T-helper 2 cell treated with Interferon-gamma antibody and Interleukin-4, amounts not matched to agents 100 ng/mL and 5 ng/mL, for 36 hours (primary cell): ENCODE results near the gene MCTP2. TPM values are rescaled to one million over a fixed set of nuclear protein-coding genes. Genes with fewer than 3 reads are reported as not detected.

Source experiments
- intact Hi-C: fragments of 100-400 bp; cut with micrococcal nuclease; formaldehyde crosslinking; loops from one replicate; pipeline ENCODE4 v1.15.1; 2023
- total RNA-seq: library from RNA; stranded (reverse); gene quantifications from 2 replicates; pipeline ENCODE4 v1.2.3, GENCODE V29; 2022

The MCTP2 gene
- total RNA-seq, 1 donor from 2014 or later, result 47.9 TPM

GRCh38 chr15:94259863-94260262 lies 28.5 kb downstream of the MCTP2 start:
- intact Hi-C loops, result no loop called here

- intact Hi-C loops, result no loop called here
Measured at GRCh38 chr15:94262201-94262600, 30.8 kb downstream of the MCTP2 start.

- intact Hi-C loops, result no loop called here
Measured at GRCh38 chr15:94263341-94264273, 32.2 kb downstream of the MCTP2 start.

- intact Hi-C loops, result no loop called here
Measured at GRCh38 chr15:94265009-94265408, 33.6 kb downstream of the MCTP2 start.

GRCh38 chr15:94265982-94266381 lies 34.6 kb downstream of the MCTP2 start:
- intact Hi-C loops, result no loop called here

- intact Hi-C loops, result no loop called here
Measured at GRCh38 chr15:94266789-94267188, 35.4 kb downstream of the MCTP2 start.

GRCh38 chr15:94269954-94270353 lies 38.6 kb downstream of the MCTP2 start:
- intact Hi-C loops, result loop anchor here (5.0 kb wide), 1 partner anchor 63 kb away; no protein-coding TSS in a partner anchor

DNA sequence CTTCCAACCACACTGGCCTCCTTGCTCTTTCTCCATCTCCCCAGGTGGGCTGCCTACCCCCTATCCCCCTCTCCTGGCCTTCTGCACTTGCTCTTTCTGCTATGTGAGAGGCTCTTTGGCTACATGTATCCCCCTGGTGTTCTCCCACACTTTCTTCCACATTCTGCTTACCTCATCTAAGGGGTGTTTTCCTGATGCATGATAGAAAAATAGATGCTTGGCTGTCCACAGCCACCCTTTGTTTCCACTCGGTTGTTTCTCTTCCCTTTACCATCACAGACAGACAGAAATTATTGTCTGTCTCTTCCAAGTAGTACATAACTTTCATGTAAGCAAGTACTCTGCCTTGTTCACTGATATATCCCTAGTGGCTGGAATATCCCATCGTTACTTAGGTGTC lies 39.2 kb downstream of the MCTP2 start:
- intact Hi-C loops, result loop anchor here (5.0 kb wide), 1 partner anchor 63 kb away; no protein-coding TSS in a partner anchor

- intact Hi-C loops, result loop anchor here (1.0 to 5.0 kb wide), 3 partner anchors 32 to 65 kb away; partner anchors contain the start of gene MCTP2
Measured at GRCh38 chr15:94272251-94272898, 41.0 kb downstream of the MCTP2 start.

DNA sequence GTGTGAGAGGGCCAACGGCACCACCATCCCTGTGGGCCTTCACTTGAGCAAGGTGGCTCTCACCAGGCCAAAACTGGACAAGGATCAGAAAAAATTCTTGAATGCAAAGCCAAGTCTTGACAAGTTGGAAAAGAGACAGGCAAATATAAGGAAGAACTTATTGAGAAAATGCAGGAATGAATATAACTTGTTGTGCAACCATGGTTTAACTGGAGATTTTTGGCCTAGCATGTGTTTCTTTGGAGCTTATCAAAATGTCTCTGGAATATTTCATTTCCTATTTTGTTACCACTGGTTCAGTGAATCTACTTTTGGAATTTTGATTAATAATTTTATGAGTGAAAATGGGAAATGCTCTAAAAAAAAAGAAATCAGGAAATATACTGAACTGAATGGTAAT lies 42.5 kb downstream of the MCTP2 start:
- intact Hi-C loops, result loop anchor here (1.0 to 5.0 kb wide), 3 partner anchors 12 to 67 kb away; no protein-coding TSS in a partner anchor

DNA sequence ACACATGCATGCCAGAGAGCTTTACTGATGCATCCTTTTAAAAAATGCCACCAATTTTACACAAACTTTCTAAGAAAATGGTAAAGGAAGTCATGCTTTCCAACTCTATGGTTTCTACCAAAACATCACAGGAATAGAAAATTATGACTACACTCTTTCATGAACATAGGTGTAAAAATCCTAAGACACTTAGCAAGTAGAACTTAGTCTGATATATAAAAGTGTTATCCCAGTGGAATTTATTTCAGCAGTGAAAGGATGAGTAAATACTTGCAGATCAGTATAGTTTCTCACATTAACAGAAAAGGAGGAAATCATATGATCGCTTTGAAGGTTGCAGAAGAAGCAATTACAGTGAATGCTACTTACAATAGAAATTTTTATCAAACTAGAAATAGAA lies 43.4 kb downstream of the MCTP2 start:
- intact Hi-C loops, result loop anchor here (5.0 kb wide), 1 partner anchor 67 kb away; no protein-coding TSS in a partner anchor

- intact Hi-C loops, result no loop called here
Measured at GRCh38 chr15:94277485-94277884, 46.1 kb downstream of the MCTP2 start.

GRCh38 chr15:94279736-94280135 lies 48.4 kb downstream of the MCTP2 start:
- intact Hi-C loops, result no loop called here

GRCh38 chr15:94280301-94280700 lies 48.9 kb downstream of the MCTP2 start:
- intact Hi-C loops, result no loop called here

DNA sequence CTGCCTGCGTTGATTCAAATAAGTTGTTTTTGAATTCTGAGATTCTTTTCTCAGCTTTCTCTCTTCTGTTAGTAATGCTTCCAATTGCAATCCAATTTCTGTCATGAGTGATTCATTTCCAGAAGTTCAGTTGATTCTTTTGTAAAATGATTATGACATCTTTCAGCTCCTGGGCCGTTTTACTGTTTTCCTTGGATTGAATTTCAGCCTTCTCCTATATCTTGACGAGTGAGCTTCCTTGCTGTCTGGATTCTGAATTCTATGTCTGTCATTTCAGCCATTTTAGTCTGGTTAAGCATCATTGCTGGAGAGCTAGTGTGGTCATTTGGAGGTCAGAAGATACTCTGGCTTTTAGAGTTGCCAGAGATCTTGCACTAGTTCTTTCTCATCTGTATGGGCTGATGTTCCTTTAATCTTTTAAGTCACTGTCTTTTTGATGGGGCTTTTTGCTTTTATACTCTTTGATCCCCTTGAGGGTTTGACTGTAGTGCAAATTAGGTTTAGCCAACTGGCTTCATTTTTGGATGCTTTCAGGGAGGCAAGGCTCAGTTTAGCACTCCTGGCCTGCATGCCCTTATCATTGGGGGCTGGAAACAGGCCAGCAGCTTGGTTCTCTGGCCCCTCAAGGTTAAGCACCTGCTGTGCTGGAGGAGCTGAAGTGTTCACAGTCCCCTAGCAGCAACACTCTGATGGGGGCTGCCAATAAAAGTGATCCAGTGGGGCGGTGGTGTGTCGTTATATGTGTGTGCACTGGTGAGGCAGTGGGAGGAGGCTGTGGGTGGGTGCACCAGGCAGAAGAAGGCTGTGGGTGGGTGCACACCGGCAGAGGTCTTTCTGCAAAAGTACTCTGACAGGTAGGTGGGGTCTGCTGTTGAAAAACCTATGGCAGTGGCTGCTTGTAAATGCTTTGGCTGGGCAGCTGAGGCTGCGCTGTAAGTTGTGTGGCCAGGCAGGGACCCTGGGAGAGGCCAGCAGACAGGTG lies 51.2 kb downstream of the MCTP2 start:
- intact Hi-C loops, result no loop called here

DNA sequence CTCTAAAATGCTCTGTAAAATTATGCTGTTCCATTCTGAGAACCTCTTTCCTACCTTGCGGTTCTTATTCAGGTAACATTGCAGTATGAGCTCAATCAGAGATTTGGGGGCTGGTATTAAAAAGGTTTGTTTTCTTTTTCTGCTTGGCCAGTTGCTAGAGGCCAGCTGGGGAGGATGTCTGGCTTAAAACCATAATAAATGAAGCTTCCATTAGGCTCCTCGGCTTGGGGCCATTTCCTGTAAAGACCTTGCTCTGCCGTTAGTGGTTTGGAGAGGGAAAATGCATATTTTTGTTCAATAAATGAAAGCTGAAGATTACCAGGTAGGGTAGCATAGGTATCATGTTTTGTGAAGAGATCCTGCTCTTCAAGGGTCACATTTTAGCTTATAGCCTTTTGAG lies 55.2 kb downstream of the MCTP2 start:
- intact Hi-C loops, result loop anchor here (1.0 kb wide), 1 partner anchor 13 kb away; no protein-coding TSS in a partner anchor

DNA sequence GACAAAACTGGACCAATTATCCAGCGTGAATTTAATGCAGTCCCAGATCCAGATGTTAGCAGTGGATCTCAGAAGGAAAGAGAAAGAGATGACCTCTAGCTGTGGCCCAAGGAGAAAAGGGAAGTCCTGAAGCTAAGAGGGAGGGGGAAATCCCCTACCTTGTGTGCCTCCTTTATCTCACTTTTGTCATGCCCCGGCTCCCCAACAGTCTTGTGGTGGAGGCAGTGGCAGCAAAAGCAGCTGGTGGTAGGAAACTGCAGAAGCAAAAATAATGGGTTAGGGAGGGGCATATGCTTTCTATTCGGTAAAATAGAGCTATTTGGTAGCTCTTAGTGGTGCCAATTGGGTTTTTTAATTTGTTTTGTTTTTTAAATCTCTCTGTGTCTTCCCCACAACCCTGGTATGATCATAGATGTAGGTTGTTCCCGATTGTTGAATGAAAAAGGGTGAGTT lies 56.5 kb downstream of the MCTP2 start:
- intact Hi-C loops, result loop anchor here (1.0 kb wide), 3 partner anchors 9 to 57 kb away; partner anchors contain the start of gene MCTP2

GRCh38 chr15:94290730-94291129 lies 59.4 kb downstream of the MCTP2 start:
- intact Hi-C loops, result no loop called here

DNA sequence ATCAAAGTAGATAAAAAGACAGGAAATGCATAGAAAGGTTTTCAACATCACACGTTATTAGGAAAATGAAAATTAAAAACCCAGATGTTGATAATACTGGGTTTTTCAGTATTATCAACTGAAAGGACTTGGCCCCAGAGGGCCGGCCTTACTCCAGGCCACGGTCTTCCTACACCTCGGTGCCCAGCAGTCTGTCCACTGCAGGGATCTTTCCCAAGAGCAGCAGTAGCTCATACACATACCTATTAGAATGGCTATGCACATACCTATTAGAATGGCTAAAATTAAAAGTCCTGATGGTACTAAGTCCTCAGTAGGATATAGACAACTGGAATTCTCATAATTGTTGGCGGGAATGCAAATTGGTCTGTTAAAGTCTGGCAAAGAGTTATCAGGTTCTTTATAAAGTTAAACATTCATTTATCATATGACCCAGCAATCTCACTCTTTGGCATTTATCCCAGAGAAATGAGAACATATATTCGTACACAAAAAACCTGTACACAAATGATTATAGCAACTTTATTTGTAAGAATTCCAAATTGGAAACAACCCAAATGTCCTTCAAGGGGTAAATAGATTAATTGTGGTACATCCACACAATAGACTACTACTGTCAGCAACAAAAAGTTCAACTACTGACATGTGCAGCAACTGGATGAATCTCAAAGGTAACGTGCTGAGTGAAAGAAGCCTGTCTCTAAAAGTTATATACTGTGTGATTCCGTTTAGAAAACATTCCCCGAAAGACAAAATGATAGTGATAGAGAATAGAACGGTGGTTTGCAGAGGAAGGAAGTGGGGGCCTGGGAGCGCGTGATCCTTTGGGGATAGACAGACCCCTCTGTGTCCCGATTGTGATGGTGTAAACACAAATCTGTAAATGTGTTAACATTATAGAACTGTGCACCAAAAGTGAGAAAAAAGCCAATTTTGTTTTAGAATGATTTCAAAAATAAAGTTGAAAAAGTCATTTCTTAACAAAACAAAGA lies 62.3 kb downstream of the MCTP2 start:
- intact Hi-C loops, result no loop called here

- intact Hi-C loops, result no loop called here
Measured at GRCh38 chr15:94294556-94294955, 63.2 kb downstream of the MCTP2 start.
